HUES6 (cell line): ENCODE measurements around the gene RCOR1.

ENCODE experiments used
- H3K27ac ChIP-seq: 2 replicates; pipeline ENCODE4 v1.7.0; 2013; ENCODE audit warnings: low read depth, mild to moderate bottlenecking, low read length, inconsistent platforms
- H3K27me3 ChIP-seq: 2 replicates; pipeline ENCODE4 v1.6.1; 2013; ENCODE audit warnings: low read length; ENCODE audit not compliant: control insufficient read depth, insufficient read depth
- H3K36me3 ChIP-seq: 2 replicates; pipeline ENCODE4 v1.6.1; 2013; ENCODE audit warnings: low read length; ENCODE audit not compliant: control insufficient read depth, insufficient read depth
- H3K4me1 ChIP-seq: 2 replicates; pipeline ENCODE4 v1.6.1; 2013; ENCODE audit warnings: low read length; ENCODE audit not compliant: control insufficient read depth, insufficient read depth
- H3K4me3 ChIP-seq: 2 replicates; pipeline ENCODE4 v1.5.1; 2013; ENCODE audit warnings: low read depth, low read length
- H3K9ac ChIP-seq: one replicate; pipeline ENCODE4 v1.6.1; 2013; ENCODE audit warnings: mild to moderate bottlenecking, low read length
- H3K9me3 ChIP-seq: 2 replicates; pipeline ENCODE4 v1.6.1; 2013; ENCODE audit warnings: low read depth, low read length; ENCODE audit not compliant: control insufficient read depth, insufficient read depth

The RCOR1 gene

DNA sequence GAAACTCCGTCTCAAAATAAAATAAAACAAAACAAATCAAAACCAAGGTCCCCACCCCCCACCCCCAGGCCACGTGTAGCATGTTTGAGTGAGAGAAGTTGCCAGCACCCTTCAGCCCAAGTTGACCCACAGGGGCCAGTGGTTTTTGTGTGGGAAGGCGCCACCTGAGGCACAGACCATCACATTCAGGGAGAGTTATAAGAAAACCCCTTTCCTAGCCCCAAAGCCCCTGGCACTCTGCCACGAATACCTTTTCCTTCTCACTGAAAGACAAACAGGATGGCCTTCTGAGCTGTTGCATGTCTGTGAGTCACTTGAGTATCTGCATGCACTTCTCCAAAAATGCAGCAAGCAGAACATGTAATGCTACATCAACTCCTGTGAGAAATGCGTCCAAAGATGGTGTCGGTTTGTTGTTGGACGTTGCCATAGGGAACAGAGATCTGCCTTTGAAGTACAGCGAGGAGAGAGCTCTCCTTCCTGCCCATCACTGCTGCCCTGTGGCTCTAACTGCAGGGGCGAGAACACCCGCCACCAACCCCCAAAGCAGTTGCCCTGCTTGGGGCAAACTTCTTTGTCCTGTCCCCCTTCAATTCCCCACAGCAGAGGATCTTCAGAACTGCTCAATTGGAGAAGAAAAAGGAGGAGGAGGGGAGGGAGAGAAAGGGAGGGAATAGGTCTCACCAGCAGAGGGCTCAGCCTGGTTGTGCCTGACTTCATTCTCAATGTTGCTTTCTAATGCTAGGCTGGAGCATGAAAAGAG lies 182.1 kb downstream of the RCOR1 start:
- Histone ChIP-seq H3K9me3 (no peaks in the 10 kb centered on the region), H3K27ac (no peak overlapping the region), H3K4me1 (peaks cover 28% of the 10 kb centered on the region), H3K9ac (no peak overlapping the region), H3K27me3 (peaks cover 12% of the 10 kb centered on the region), H3K36me3 (no peaks in the 10 kb centered on the region), H3K4me3 (no peak overlapping the region)

DNA sequence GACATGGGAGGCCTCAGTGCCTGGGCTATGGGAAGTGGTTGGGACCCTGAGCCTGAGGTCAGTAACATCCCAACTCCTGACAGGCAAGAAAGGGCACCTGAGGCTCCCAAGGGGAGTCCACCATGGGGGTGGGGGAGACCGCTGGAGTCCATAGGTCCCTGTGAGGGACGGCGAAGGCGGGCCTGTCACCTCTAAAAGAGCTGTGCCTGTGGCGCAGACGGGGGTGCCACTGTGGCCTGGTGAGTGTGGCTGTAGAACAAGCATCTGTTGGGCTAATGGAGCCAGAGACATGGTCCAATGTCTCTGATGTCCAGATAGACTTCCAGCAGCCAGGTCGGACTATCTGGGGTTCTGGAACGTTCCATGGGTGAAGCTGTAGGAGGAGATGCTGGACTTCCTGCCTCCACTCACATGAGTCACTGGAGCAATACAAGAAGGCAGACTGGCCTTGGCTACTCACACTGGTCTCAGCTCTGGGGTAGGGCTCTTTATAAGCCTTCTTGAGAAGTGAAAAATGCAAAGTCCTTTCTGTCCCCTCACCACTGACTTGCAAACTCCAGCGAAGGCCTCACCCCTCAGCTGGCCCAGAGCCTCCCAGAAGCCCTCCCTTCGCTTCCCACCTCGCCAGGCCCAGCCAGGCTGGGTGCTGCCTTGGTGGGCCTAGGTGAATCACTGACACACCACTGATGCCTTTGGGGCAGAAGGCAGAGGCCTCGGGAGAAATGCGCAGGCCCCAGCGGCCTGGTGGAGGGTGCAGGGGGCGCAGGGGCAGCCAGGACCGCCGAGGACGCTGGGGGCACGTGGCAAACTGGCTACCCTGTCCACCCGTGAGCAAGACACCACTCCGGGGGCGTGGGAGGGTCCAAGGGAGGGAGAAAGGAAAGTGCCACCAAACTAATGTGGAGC lies 183.7 kb downstream of the RCOR1 start:
- Histone ChIP-seq H3K9ac (peak overlapping the region; percentile 54), H3K27ac (no peak overlapping the region), H3K27me3 (peaks cover 12% of the 10 kb centered on the region), H3K4me1 (peaks cover 40% of the 10 kb centered on the region), H3K9me3 (no peaks in the 10 kb centered on the region), H3K36me3 (no peaks in the 10 kb centered on the region), H3K4me3 (peak overlapping the region; percentile 62)

DNA sequence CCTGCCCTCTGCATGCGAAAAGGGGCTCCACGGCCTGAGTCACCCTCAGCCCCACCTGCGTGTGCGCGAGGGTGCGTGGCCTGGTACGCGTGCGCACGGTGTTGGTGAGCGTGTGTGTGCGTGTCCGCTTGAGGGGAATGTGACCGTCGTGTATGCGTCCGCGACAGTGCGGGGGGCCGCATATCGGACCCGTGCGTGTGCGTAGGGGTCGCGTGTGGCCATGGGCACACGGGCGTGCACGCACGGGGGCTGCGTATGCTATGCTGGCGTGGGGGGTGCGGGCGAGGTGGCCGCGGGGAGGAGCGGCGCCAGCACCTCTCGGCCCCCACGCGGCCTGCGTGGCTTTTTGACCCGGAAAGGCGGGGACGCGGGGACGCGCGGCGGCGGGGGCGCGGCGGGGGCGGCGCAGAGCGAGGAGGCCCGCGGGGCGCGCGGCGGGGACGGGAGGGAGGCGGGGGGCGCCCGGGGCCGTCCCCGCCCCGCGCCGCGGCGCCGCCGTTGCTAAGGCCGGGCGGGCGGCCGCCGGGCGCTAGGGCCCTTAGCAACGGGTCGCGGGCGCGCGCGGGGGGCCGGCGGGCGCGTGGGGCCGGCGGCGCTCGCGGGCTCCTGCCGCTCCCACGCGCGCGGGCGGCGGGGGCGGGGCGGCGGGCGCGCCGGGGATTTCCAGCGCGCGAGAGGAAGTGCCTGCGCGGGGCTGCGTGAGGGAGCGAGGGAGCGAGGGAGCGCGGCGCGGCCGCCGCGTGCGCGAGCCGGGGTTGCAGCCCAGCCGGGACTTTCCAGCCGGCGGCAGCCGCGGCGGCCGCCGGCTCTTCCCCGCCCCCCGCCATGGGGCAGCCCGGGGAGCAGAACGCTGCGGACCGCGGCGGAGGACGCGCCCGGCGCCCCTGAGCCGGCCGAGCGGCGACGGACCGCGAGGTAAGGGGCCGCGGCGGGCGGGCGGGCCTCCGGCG lies 184.6 kb downstream of the RCOR1 start, which contains the start of gene TRAF3:
TRAF3 (plus strand) TSS at position 689 of the 950 bp plus-strand sequence. CDS start 92,753 bp downstream, outside the sequence.
- no peak within 1 kb of the TSS for H3K27ac ChIP-seq
- H3K36me3 ChIP-seq = no peaks in the 10 kb centered on the region
- peak within 1 kb of the TSS; percentile 67 for H3K4me3 ChIP-seq
- H3K9ac ChIP-seq = peak within 1 kb of the TSS; percentile 65
- no peaks in the 10 kb centered on the region for H3K9me3 ChIP-seq
- peaks cover 12% of the 10 kb centered on the region for H3K27me3 ChIP-seq
- peaks cover 40% of the 10 kb centered on the region for H3K4me1 ChIP-seq

DNA sequence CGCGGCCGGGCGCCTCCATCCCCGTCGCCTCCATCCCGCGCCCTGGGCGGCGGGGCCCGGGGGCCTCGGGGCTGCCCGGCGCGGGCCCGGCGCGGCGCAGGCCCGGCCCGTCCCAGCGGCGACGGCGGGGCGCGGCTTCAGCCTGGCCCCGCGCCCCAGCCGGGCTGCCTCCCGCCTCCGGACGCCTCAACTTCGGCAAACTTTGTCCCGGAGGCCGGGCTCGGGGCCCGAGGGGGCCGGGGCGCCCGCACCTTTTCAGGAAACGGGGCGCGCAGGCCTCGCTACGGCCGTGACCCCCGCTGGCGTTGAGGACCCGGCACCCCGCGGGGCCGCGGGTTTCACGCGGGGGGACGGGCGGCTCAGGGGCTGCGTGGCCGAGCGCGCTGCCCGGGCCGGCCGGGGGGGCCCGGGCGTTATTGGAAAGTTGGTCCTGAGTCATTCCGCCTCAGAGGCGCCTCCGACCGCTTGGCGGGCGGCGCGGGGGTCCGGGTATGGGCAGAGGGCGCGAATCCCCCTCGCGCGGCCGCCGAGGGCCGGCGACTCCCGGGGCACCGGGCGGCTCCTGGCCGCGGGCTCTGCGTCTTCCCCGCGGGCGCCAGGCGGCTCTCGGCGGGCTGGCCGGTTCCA lies 185.4 kb downstream of the RCOR1 start:
- Histone ChIP-seq H3K36me3 (no peaks in the 10 kb centered on the region), H3K4me3 (peak overlapping the region; percentile 67), H3K4me1 (peaks cover 40% of the 10 kb centered on the region), H3K27ac (no peak overlapping the region), H3K9ac (peak overlapping the region; percentile 65), H3K27me3 (peaks cover 12% of the 10 kb centered on the region), H3K9me3 (no peaks in the 10 kb centered on the region)

DNA sequence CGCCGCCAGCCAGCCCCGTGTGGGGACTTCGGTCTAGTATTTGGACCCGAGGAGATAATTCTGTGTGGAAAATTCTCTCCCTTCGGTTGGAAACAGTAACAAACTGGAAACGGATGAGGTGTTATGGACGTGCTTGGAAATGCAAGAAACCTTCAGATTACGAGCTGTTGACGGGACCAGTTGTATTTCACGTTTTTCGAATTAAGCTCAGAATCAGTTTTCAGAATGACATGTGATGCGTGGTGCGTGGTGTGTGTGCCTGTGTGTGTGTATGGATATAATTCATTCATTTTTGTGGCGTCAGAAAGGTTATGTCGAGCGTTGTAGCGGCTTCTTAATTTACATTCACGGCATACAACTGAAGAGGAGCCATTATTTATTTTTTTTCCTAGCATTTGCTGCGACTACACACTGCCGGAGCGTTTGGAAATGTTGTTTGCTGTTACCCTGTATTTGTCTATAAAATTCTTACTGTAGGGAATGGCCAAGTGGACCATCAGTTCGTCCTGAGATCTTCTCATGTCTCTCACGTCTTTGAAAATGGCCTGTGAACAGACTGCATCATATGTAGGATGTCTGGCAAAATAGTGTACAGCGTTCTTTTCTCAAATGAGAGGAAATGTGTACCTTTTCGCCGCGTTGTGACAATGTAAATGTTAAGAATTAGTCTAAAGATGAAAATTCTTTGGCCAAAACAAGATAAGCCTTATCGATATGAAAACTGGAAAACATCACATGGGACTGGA lies 186.1 kb downstream of the RCOR1 start:
- Histone ChIP-seq H3K27me3 (peaks cover 12% of the 10 kb centered on the region), H3K4me1 (peaks cover 40% of the 10 kb centered on the region), H3K27ac (no peak overlapping the region), H3K36me3 (no peaks in the 10 kb centered on the region), H3K9me3 (no peaks in the 10 kb centered on the region), H3K4me3 (peak overlapping the region; percentile 67), H3K9ac (peak overlapping the region; percentile 65)

DNA sequence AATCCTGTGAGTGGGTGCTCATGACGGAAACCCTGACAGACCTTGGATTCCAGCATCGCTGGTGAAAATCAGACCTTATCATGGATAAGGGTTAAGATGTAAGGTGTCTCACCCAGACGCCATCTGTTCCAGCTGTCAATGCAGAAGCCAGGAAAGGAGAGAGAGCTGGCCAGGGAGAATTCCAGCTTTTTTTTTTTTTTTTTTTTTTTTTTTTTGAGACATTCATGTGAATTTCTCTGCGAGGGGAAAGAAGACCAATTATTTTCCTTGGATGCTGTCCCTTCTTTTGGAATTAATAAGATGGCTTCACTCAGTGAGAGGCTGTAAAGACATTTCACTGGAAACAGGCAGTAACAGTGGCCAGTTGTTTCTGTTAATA lies 186.6 kb downstream of the RCOR1 start:
- no peaks in the 10 kb centered on the region for H3K9me3 ChIP-seq
- no peak overlapping the region for H3K9ac ChIP-seq
- no peaks in the 10 kb centered on the region for H3K36me3 ChIP-seq
- no peak overlapping the region for H3K27ac ChIP-seq
- H3K27me3 ChIP-seq = peaks cover 12% of the 10 kb centered on the region
- peak overlapping the region; percentile 67 for H3K4me3 ChIP-seq
- peaks cover 40% of the 10 kb centered on the region for H3K4me1 ChIP-seq

DNA sequence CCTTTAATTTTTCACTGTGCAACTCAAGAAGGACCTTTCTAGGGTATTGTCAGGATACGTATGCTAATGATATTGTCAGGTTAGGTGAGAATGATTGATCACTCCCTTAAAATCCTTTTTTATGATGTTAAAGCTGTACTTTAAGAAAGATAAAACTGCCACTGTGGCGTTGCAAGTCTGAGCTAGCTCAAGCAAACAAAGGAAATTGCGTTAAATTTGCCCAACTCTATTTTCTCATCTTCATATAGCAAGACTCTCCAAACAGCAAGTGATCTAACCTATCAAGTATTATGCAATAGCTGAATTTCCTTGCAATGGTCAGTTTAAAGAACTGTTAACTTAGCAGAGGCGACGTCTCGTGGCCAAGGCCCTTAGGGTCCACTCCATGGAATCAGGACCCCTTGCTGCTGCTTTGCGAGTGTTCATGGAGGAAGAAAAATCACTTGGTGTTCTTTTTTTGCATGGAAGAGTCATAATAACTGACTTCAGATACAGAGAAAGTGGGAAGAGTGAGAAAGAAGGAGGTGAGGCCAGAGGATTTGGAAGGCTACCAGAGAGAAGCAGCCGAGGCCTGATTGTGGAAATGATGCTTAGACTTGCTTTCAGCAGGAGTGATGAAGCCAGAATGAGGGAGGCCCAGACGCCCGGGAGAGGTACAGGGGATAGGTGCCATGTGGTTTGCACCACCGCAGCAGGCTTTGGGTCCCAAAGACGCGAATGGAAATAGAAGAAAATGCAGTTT lies 187.3 kb downstream of the RCOR1 start:
- H3K9ac ChIP-seq = no peak overlapping the region
- H3K36me3 ChIP-seq = no peaks in the 10 kb centered on the region
- 0 out of 2 replicates have a peak overlapping the region, but pooled peaks have one; percentile 16 for H3K4me3 ChIP-seq
- H3K27ac ChIP-seq = no peak overlapping the region
- H3K27me3 ChIP-seq = peaks cover 12% of the 10 kb centered on the region
- no peaks in the 10 kb centered on the region for H3K9me3 ChIP-seq
- peaks cover 38% of the 10 kb centered on the region for H3K4me1 ChIP-seq
